ENCODE measurements around the gene ZBTB20. TPM values are rescaled to one million over a fixed set of nuclear protein-coding genes. Genes with fewer than 3 reads are reported as not detected.

Gene ZBTB20
- total RNA-seq, 6 experiments from 2014 or later = 36.7 to 59.4 (median 46.7) TPM

- H3K27me3 ChIP-seq = no peaks in the 10 kb centered on the region
- ATAC-seq (no peak), DNase-seq (no peak)
- no peaks in the 10 kb centered on the region for H3K9me3 ChIP-seq
- intact Hi-C loops (cut with DNase I) = no loop called here
- no peaks in the 10 kb centered on the region for H3K4me1 ChIP-seq
- H3K36me3 ChIP-seq = no peaks in the 10 kb centered on the region
- TF ChIP-seq POLR2A (IDR thresholded peaks at IDR 0.05) (no peak), CTCF (IDR thresholded peaks at IDR 0.05) (no peak)
- H3K27ac ChIP-seq = no peak overlapping the region
- 76% methylated on average over 2 of the region's 2 CpGs for WGBS (ENCODE audit: insufficient coverage, low coverage, low lambda C conversion rate, missing lambda C conversion rate)
- no peak overlapping the region for H3K4me3 ChIP-seq
Observed at GRCh38 chr3:115085197-115085865, 61.8 kb downstream of the ZBTB20 start.

- WGBS (ENCODE audit: insufficient coverage, low coverage, low lambda C conversion rate, missing lambda C conversion rate) = 90% methylated on average over 4 of the region's 4 CpGs
- ATAC-seq (no peak), DNase-seq (no peak)
- TF ChIP-seq CTCF (IDR thresholded peaks at IDR 0.05) = no peak
- TF ChIP-seq POLR2A (IDR thresholded peaks at IDR 0.05) = no peak
- H3K27me3 ChIP-seq = no peaks in the 10 kb centered on the region
- H3K27ac ChIP-seq = no peak overlapping the region
- H3K36me3 ChIP-seq = no peaks in the 10 kb centered on the region
- no peaks in the 10 kb centered on the region for H3K4me1 ChIP-seq
- intact Hi-C loops (cut with DNase I) = no loop called here
- H3K4me3 ChIP-seq = no peak overlapping the region
- H3K9me3 ChIP-seq = no peaks in the 10 kb centered on the region
Observed at GRCh38 chr3:115084686-115085085, 62.4 kb downstream of the ZBTB20 start.

- Histone ChIP-seq H3K27me3 (no peaks in the 10 kb centered on the region), H3K4me1 (no peaks in the 10 kb centered on the region), H3K4me3 (no peak overlapping the region), H3K9me3 (no peaks in the 10 kb centered on the region), H3K36me3 (no peaks in the 10 kb centered on the region), H3K27ac (no peak overlapping the region)
- WGBS (ENCODE audit: insufficient coverage, low coverage, low lambda C conversion rate, missing lambda C conversion rate) = 85% methylated on average over 6 of the region's 6 CpGs
- TF ChIP-seq POLR2A (IDR thresholded peaks at IDR 0.05) (no peak), CTCF (IDR thresholded peaks at IDR 0.05) (no peak)
- intact Hi-C loops (cut with DNase I) = no loop called here
- ATAC-seq (no peak), DNase-seq (no peak)
Observed at GRCh38 chr3:115082260-115082659, 64.8 kb downstream of the ZBTB20 start.

- H3K4me1 ChIP-seq = no peaks in the 10 kb centered on the region
- H3K9me3 ChIP-seq = no peaks in the 10 kb centered on the region
Observed at GRCh38 chr3:115081444-115081843, 65.6 kb downstream of the ZBTB20 start.

More at GRCh38 chr3:115081444-115081843, 65.6 kb downstream of the ZBTB20 start:
- Histone ChIP-seq H3K36me3 (no peaks in the 10 kb centered on the region), H3K4me3 (no peak overlapping the region), H3K27ac (no peak overlapping the region), H3K27me3 (no peaks in the 10 kb centered on the region)
- TF ChIP-seq POLR2A (IDR thresholded peaks at IDR 0.05) = no peak
- no peak for TF ChIP-seq CTCF (IDR thresholded peaks at IDR 0.05)
- DNase-seq (no peak), ATAC-seq (no peak)
- intact Hi-C loops (cut with DNase I) = no loop called here

All from right lobe of liver (tissue), 6 donors.